GM12875 (cell line): Measurements from ENCODE around the gene SERPINB5.

ENCODE experiments used
- H3K4me3 ChIP-seq: one replicate; pipeline ENCODE4 v1.5.1; 2011; ENCODE audit warnings: low read depth, low read length, control low read depth
- CTCF ChIP-seq: IDR thresholded peaks from 2 replicates; pipeline ENCODE4 v1.5.1; 2011; ENCODE audit warnings: low read depth, mild to moderate bottlenecking, control low read depth, inconsistent platforms, low read length, moderate library complexity, borderline replicate concordance; ENCODE audit not compliant: insufficient read depth

The SERPINB5 gene

GRCh38 chr18:63479826-63480225, 3.1 kb downstream of the SERPINB5 start:
- TF ChIP-seq CTCF = no peak

GRCh38 chr18:63480476-63480875, 3.7 kb downstream of the SERPINB5 start:
- no peak overlapping the region for H3K4me3 ChIP-seq
- TF ChIP-seq CTCF = no peak

More at GRCh38 chr18:63479826-63480225, 3.1 kb downstream of the SERPINB5 start:
- no peak overlapping the region for H3K4me3 ChIP-seq

- H3K4me3 ChIP-seq = no peak overlapping the region
- TF ChIP-seq CTCF = no peak
Observed at GRCh38 chr18:63480915-63481314, 4.2 kb downstream of the SERPINB5 start.

GRCh38 chr18:63487676-63488075, 10.9 kb downstream of the SERPINB5 start:
- no peak overlapping the region for H3K4me3 ChIP-seq
- TF ChIP-seq CTCF = no peak

- no peak for TF ChIP-seq CTCF
- no peak overlapping the region for H3K4me3 ChIP-seq
Observed at GRCh38 chr18:63488160-63488559, 11.4 kb downstream of the SERPINB5 start.

GRCh38 chr18:63492851-63493250, 16.1 kb downstream of the SERPINB5 start:
- no peak overlapping the region for H3K4me3 ChIP-seq
- no peak for TF ChIP-seq CTCF

GRCh38 chr18:63495675-63496074, 18.9 kb downstream of the SERPINB5 start:
- no peak for TF ChIP-seq CTCF
- H3K4me3 ChIP-seq = no peak overlapping the region
